ENCODE measurements around the gene PAPPA2.

Gene PAPPA2

DNA sequence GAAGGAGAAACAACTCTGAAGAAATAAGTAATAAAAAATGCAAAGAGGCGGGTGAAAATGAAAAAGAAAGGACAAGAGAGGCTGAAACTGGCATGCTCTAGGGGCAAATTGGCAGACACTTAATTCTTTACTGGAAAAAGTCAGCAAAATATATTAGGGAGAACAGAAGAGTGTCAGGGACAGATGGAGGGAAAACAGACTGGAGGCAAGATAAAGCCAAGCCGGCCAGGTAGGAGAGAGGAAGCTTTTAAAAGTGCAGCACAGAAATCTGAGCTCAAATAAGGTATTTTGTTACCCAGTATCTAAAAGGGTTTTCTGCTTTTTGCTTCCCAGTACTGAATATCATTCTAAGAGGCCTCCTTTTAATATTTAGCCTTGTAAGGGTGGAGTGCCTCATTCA is 339.3 kb downstream of the PAPPA2 start:
- TF ChIP-seq, protein P1, sequence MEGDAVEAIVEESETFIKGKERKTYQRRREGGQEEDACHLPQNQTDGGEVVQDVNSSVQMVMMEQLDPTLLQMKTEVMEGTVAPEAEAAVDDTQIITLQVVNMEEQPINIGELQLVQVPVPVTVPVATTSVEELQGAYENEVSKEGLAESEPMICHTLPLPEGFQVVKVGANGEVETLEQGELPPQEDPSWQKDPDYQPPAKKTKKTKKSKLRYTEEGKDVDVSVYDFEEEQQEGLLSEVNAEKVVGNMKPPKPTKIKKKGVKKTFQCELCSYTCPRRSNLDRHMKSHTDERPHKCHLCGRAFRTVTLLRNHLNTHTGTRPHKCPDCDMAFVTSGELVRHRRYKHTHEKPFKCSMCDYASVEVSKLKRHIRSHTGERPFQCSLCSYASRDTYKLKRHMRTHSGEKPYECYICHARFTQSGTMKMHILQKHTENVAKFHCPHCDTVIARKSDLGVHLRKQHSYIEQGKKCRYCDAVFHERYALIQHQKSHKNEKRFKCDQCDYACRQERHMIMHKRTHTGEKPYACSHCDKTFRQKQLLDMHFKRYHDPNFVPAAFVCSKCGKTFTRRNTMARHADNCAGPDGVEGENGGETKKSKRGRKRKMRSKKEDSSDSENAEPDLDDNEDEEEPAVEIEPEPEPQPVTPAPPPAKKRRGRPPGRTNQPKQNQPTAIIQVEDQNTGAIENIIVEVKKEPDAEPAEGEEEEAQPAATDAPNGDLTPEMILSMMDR (IDR thresholded peaks at IDR 0.05; ENCODE audit: insufficient read depth, low read length, missing control alignments), result no peak
- POLR2A ChIA-PET, result no interaction called here
- DNase-seq (ENCODE audit: low read depth, low spot score), result no peak
- no peak overlapping the region for H3K4me3 ChIP-seq (ENCODE audit: low read depth, low read length)
- CTCF ChIA-PET, result no interaction called here

DNA sequence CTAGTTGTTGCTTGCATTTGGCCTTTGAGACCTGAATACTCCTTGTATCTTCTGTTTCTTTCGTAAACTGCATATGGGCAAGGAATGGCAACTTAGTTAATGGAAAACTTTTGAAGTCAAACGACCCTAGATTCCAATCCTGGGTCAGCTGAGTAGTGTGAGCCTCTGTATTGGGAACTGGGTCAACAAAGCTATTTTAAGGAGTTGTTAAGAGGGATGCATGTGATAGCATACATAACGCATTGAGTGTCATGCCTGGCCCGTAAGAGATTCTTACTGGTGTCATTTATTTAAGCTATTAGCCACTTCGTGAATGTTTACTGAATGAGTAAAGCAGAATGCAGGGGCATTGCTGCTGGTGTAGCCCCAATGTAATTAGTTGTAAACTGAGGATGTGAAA is 340.1 kb downstream of the PAPPA2 start:
- TF ChIP-seq, protein P1 (IDR thresholded peaks at IDR 0.05; ENCODE audit: insufficient read depth, low read length, missing control alignments), result no peak
- POLR2A ChIA-PET, result no interaction called here
- CTCF ChIA-PET, result no interaction called here
- DNase-seq (ENCODE audit: low read depth, low spot score), result no peak
- no peak overlapping the region for H3K4me3 ChIP-seq (ENCODE audit: low read depth, low read length)

DNA sequence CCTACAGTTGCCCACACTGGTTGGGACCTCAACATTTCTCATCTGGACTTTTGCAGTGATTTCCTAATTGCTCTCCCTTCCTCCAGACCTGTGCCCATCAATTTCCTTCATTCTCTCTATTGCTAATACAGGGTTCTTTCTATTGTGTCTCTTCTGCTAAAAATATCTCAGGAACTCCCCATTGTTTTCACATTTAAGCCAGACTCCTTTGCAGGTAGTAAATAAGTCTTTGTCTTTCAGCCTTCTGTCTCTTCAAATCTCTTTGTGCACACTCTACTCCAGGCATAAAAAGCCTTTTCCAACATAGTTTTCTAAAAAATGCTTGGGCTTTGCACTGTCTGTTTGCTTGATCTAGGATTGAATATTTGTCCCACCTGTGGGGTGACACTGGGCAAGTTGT is 340.6 kb downstream of the PAPPA2 start:
- no peak overlapping the region for H3K4me3 ChIP-seq (ENCODE audit: low read depth, low read length)
- TF ChIP-seq, protein P1 (IDR thresholded peaks at IDR 0.05; ENCODE audit: insufficient read depth, low read length, missing control alignments), result no peak
- DNase-seq (ENCODE audit: low read depth, low spot score), result no peak
- ChIA-PET POLR2A (no interaction called here), CTCF (no interaction called here)

DNA sequence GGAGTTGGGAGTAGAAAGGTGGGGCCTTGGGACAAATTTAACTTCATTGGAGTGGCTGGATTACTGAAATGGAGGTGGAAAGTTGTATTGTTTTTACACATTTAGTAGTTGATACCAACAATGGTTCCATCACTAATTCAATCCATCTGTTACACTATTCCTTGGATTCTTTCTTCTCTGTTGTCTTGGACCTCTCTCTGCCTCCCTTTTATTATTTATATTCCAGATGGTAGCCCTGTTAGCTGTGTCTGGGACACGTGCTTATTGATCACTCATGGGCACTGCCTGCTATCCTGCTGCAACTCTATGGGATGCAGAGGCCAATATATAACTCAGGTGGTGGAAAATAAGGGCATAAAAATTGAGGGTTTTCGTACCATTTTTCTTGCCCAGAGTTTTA is 346.3 kb downstream of the PAPPA2 start:
- no peak overlapping the region for H3K4me3 ChIP-seq (ENCODE audit: low read depth, low read length)
- no peak for DNase-seq (ENCODE audit: low read depth, low spot score)
- POLR2A ChIA-PET, result no interaction called here
- CTCF ChIA-PET, result no interaction called here
- TF ChIP-seq, protein P1 (IDR thresholded peaks at IDR 0.05; ENCODE audit: insufficient read depth, low read length, missing control alignments), result no peak

DNA sequence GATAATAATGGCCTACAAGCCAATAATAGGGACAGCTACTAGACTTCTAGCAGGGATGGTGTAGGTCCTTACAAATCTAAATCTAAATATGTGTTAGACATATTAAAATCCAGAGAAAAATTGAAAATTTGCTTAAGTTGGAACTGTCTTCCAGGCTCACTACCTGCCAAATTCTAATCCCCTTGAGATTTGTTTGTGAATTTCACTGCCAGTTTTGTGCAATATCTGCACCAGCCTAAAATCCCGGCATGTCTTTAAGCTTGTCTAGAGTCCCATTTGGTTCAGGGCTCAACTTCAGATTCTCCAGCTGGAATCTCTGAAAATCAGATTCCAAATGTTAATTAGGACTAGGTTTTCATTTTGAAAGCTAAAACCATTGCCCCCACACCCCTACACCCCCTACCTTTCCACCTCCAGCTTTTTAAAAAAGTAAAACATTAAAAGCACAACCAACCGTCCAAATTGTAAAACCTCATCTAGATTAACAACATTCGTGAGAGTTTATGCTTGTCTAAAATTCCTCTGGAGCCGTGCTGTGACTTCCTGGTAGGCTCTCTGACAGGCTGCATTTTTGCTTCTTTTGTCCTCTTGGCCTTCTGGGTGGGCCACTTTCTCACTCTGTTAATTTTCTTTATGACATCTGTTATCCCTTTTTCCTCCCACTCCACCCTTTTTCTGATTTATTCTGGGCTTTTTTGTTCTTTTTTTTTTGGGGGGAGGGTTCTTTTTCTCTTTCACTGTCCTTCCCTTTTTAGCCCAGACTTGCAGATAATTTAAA is 348.7 kb downstream of the PAPPA2 start:
- CTCF ChIA-PET, result interaction anchor here (1.3 kb wide), 1 partner anchor 252 kb away, joined by 3 read pairs; no protein-coding TSS in a partner anchor
- no peak for DNase-seq (ENCODE audit: low read depth, low spot score)
- POLR2A ChIA-PET, result no interaction called here
- TF ChIP-seq, protein P1 (IDR thresholded peaks at IDR 0.05; ENCODE audit: insufficient read depth, low read length, missing control alignments), result no peak
- H3K4me3 ChIP-seq (ENCODE audit: low read depth, low read length), result no peak overlapping the region

DNA sequence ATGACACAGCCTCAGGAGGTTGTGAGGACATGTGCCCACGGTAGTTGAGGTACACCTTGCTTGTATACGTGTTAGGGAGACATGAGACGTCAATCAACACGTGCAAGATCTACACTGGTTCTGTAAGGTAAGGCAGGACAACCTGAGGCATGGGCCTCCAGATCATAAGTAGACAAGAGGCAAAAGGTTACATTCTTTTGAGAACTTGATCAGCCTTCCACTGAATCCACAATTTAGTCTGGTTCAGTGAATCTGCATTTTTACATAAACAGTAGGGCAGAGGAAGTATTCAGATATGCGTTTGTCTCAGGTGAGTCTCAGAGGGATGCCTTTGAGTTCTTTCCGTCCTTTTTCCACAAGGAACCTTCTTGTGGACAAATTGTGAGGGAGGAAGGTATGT is 352.6 kb downstream of the PAPPA2 start:
- TF ChIP-seq, protein P1 (IDR thresholded peaks at IDR 0.05; ENCODE audit: insufficient read depth, low read length, missing control alignments), result no peak
- ChIA-PET POLR2A (no interaction called here), CTCF (no interaction called here)
- no peak overlapping the region for H3K4me3 ChIP-seq (ENCODE audit: low read depth, low read length)
- no peak for DNase-seq (ENCODE audit: low read depth, low spot score)

Data from AG04449 (cell line).